ENCODE measurements around the gene DNAH10. TPM values are rescaled to one million over a fixed set of nuclear protein-coding genes. Genes with fewer than 3 reads are reported as not detected.

Gene DNAH10, protein sequence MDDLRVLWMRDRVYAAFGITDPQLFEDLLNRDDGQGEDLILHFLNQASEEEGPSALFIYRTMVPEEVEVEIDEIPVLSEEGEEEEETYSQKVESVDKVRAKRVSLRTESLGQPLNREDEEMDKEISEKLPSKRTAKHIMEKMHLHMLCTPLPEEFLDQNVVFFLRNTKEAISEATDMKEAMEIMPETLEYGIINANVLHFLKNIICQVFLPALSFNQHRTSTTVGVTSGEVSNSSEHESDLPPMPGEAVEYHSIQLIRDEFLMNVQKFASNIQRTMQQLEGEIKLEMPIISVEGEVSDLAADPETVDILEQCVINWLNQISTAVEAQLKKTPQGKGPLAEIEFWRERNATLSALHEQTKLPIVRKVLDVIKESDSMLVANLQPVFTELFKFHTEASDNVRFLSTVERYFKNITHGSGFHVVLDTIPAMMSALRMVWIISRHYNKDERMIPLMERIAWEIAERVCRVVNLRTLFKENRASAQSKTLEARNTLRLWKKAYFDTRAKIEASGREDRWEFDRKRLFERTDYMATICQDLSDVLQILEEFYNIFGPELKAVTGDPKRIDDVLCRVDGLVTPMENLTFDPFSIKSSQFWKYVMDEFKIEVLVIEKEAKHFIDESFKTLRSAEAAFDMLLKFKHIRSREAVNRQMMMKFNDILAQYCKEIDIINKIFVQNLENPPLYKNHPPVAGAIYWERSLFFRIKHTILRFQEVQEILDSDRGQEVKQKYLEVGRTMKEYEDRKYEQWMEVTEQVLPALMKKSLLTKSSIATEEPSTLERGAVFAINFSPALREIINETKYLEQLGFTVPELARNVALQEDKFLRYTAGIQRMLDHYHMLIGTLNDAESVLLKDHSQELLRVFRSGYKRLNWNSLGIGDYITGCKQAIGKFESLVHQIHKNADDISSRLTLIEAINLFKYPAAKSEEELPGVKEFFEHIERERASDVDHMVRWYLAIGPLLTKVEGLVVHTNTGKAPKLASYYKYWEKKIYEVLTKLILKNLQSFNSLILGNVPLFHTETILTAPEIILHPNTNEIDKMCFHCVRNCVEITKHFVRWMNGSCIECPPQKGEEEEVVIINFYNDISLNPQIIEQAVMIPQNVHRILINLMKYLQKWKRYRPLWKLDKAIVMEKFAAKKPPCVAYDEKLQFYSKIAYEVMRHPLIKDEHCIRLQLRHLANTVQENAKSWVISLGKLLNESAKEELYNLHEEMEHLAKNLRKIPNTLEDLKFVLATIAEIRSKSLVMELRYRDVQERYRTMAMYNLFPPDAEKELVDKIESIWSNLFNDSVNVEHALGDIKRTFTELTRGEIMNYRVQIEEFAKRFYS (N-terminal part only)
- total RNA-seq (2014; rRNA removed; shearing (Covaris generic)) = not detected in 2 replicates

DNA sequence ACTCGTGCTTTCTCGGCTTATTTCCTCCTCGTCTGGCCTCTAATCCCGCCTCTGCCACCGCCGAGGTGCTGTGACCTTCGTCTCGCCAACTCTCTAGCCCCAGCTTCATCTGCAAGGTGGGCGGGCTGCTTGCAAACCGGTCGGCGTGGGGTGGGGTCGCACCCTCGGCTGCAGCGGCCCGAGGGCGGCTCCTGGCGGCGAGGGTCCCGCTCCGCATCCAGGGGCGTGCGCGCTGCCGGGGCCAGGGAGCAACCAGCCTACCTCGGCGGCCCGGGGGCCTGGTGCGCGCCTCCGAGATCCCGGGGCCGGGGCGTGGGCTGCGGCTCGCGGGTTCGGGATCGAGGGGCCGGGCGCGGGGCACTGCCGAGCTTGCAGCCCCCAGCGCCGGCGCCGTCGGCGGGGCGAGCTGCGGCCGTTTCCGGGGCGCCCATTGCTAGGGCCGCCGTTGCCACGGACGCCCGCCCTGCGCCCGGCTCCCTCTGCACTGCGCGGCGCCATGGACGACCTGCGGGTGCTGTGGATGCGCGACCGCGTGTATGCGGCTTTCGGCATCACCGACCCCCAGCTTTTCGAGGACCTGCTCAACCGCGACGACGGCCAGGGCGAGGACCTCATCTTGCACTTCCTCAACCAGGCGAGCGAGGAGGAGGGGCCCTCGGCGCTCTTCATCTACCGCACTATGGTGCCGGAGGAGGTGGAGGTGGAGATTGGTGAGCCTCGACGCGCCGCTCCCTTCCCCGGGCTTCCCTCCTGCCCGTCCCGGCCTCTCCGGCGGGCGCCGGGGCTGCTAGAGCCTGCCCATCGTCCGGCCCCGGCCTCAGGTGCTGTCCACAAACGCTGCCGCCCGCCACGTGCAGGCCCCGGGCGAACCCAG lies at the start of gene DNAH10:
DNAH10 (plus strand) TSS at position 461 of the 874 bp plus-strand sequence; CDS start at position 497, 36 bp downstream.

DNA sequence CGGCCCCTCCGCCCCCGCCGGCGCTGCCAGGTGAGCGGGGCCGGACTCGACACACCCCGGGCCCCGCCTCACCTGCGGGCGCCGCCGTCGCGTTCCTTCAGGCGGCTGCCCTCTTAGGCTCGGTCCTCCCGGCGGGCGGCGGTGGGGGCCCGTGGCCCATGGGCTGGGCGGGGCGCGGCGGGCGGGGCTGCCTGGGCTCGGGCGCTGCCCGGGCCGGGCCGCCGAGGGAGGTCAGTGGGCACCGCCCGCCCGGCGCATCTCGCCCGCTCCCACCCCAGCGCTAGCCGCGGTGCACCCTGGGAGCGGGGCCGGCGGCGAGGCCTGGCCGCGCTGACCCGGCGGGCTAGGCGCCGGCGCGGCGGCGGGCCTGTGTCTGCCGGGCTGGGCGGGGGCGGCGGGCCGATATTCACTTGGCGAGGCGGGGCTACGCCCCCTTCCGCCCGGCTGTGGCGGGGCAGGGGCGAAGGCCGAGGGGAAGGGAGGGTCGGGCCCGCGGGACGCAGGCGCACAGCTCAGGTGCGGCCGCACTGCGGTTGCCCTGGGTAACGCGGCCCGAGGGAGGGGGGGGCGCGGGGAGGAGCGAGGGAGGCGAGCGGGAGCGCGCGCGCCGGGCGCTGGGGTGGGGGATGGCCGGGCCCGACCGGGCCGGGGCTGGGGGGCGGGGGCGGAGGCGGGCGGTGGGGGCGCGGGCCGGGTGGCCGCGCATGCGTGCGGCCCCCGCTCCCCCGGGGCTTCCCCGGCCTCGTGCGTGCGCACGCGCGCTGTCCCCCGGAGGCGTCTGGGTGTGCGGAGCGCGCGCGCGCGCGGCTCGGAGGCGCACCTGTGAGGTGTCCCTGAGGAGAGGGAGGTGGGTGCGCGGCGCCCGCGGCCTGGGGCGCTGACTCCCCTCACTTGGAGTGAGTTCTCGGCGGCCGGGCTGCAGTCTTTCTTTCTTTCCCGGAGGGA lies 210.6 kb downstream of the DNAH10 start, which contains the start of the genes CCDC92 and ZNF664:
CCDC92 (minus strand) TSS at position 375 of the 945 bp plus-strand sequence. CDS start 28,526 bp downstream, outside the sequence.
ZNF664 (plus strand) TSS at position 759 of the 945 bp plus-strand sequence. CDS start 38,930 bp downstream, outside the sequence.

Small RNA genes within 50 kb of the gene (small RNA-seq; reads per million reads assigned to genes)
- not detected for gene AC068790.4
- gene AC068790.6 = not detected

Other genes with a start within 250 kb of the DNAH10 start
- gene RILPL1, start 228.6 kb upstream of the DNAH10 start, total RNA-seq (2014; rRNA removed; shearing (Covaris generic)) = 19.5 and 20.0 TPM in 2 replicates
- 185 and 311 TPM in 2 replicates for gene TMED2, start 177.7 kb upstream of the DNAH10 start, total RNA-seq (2014; rRNA removed; shearing (Covaris generic))
- 67.4 and 71.7 TPM in 2 replicates for gene DDX55, start 160.2 kb upstream of the DNAH10 start, total RNA-seq (2014; rRNA removed; shearing (Covaris generic))
- gene EIF2B1, start 128.6 kb upstream of the DNAH10 start, total RNA-seq (2014; rRNA removed; shearing (Covaris generic)) = 133 and 214 TPM in 2 replicates
- gene GTF2H3, start 128.5 kb upstream of the DNAH10 start, total RNA-seq (2014; rRNA removed; shearing (Covaris generic)) = 47.3 and 50.1 TPM in 2 replicates
- 8.7 and 12.5 TPM in 2 replicates for gene TCTN2, start 91.2 kb upstream of the DNAH10 start, total RNA-seq (2014; rRNA removed; shearing (Covaris generic))
- 24.9 and 26.0 TPM in 2 replicates for gene ATP6V0A2, start 49.9 kb upstream of the DNAH10 start, total RNA-seq (2014; rRNA removed; shearing (Covaris generic))
- gene CCDC92, start 210.5 kb downstream of the DNAH10 start, total RNA-seq (2014; rRNA removed; shearing (Covaris generic)) = 3.2 TPM in 2 replicates
- gene ZNF664, start 210.9 kb downstream of the DNAH10 start, total RNA-seq (2014; rRNA removed; shearing (Covaris generic)) = 46.3 and 62.8 TPM in 2 replicates